ENCODE data around the gene CDH15. TPM values are rescaled to one million over a fixed set of nuclear protein-coding genes. Genes with fewer than 3 reads are reported as not detected.

The CDH15 gene
- total and polyA plus RNA-seq, 9 of the 15 experiments (the other 6 are each of a cell fraction or from before 2014, with no cell fraction given), result 0.07 to 0.18 TPM; not detected in 7

DNA sequence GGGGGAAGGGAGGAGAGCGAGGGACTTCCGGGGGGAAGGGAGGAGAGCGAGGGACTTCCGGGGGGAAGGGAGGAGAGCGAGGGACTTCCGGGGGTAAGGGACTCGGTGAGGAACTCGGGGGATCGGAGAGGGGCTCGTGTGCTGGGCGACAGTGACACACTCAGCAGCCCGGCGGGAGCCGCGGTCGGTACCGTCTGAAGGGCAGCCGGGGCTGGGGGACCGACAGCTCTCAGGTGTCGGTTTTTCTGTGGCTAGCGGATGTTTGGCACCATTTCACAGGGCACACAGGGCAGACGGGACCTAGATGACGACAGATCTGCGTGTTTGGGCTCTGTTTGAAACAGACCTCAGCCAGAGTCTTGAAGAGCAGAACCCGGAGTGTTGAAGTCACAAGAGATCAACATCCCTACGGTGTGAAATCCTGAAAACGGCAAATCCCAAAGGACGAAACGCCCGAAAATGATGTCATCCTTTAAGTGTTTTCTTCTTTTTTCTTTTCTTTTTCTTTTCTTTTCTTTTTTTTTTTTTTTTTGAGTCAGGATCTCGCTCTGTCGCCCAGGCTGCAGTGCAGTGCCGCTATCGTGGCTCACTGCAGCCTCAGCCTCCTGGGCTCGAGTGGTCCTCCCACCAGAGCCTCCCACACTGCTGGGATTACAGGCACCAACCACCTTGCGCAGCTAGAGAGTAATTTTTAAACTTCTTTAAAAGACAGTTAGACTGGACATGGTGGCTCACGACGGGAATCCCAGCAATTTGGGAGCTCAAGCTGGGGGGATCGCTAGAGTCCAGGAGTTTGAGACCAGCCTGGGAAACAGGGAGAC is 69.8 kb downstream of the CDH15 start (continued):
- TF ChIP-seq USF1 (CRISPR knock-in tag; IDR thresholded peaks at IDR 0.05) (no peak; the same call in 1 of the 2 replicates), U2AF1 (optimal IDR thresholded peaks at IDR 0.05; ENCODE audit: low read depth, low read length) (no peak), SRSF7 (optimal IDR thresholded peaks at IDR 0.05; ENCODE audit: low read depth, low read length) (no peak), ZNF766 (CRISPR knock-in tag; conservative IDR thresholded peaks at IDR 0.05) (peak; percentile 39; the same call in 1 of the 2 replicates), SPI1 (IDR thresholded peaks at IDR 0.05; ENCODE audit: borderline replicate concordance, low read depth, low read length) (0 out of 2 replicates have a peak, but pooled peaks have one; percentile 46), ZNF561 (CRISPR knock-in tag; conservative IDR thresholded peaks at IDR 0.05) (no peak), LCOR (CRISPR knock-in tag; IDR thresholded peaks at IDR 0.05) (peak; percentile 7; the same call in 1 of the 2 replicates), TBL1XR1 (IDR thresholded peaks at IDR 0.05; ENCODE audit: low read length in 2 of 2) (no peak), ZNF212 (CRISPR knock-in tag; IDR thresholded peaks at IDR 0.05) (0 out of 2 replicates have a peak, but pooled peaks have one; percentile 38), MTA1 (IDR thresholded peaks at IDR 0.05; ENCODE audit: borderline replicate concordance) (peak; percentile 71; the same call in 1 of the 2 replicates), TAF1 (IDR thresholded peaks at IDR 0.05; ENCODE audit: control insufficient read depth, extremely low read depth, insufficient read depth, low read length, severe bottlenecking) (peak; percentile 82), CUX1 (CRISPR knock-in tag; IDR thresholded peaks at IDR 0.05) (no peak), GABPA (tag; conservative IDR thresholded peaks at IDR 0.05; ENCODE audit: low read depth) (peak; percentile 99)
- TF ChIP-seq, protein P1, sequence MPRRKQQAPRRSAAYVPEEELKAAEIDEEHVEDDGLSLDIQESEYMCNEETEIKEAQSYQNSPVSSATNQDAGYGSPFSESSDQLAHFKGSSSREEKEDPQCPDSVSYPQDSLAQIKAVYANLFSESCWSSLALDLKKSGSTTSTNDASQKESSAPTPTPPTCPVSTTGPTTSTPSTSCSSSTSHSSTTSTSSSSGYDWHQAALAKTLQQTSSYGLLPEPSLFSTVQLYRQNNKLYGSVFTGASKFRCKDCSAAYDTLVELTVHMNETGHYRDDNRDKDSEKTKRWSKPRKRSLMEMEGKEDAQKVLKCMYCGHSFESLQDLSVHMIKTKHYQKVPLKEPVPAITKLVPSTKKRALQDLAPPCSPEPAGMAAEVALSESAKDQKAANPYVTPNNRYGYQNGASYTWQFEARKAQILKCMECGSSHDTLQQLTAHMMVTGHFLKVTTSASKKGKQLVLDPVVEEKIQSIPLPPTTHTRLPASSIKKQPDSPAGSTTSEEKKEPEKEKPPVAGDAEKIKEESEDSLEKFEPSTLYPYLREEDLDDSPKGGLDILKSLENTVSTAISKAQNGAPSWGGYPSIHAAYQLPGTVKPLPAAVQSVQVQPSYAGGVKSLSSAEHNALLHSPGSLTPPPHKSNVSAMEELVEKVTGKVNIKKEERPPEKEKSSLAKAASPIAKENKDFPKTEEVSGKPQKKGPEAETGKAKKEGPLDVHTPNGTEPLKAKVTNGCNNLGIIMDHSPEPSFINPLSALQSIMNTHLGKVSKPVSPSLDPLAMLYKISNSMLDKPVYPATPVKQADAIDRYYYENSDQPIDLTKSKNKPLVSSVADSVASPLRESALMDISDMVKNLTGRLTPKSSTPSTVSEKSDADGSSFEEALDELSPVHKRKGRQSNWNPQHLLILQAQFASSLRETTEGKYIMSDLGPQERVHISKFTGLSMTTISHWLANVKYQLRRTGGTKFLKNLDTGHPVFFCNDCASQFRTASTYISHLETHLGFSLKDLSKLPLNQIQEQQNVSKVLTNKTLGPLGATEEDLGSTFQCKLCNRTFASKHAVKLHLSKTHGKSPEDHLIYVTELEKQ (CRISPR knock-in tag; IDR thresholded peaks at IDR 0.05), result no peak
- TF ChIP-seq, protein P2, sequence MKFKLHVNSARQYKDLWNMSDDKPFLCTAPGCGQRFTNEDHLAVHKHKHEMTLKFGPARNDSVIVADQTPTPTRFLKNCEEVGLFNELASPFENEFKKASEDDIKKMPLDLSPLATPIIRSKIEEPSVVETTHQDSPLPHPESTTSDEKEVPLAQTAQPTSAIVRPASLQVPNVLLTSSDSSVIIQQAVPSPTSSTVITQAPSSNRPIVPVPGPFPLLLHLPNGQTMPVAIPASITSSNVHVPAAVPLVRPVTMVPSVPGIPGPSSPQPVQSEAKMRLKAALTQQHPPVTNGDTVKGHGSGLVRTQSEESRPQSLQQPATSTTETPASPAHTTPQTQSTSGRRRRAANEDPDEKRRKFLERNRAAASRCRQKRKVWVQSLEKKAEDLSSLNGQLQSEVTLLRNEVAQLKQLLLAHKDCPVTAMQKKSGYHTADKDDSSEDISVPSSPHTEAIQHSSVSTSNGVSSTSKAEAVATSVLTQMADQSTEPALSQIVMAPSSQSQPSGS (CRISPR knock-in tag; IDR thresholded peaks at IDR 0.05), result peak; percentile 66; the same call in 1 of the 2 replicates

All from K562 (cell line).